Endothelial cell of umbilical vein (primary cell): ENCODE results near the gene KLF1. TPM values are rescaled to one million over a fixed set of nuclear protein-coding genes. Genes with fewer than 3 reads are reported as not detected.

ENCODE experiments used
- BruUV-seq: library from RNA; stranded (reverse); fragments of 400-500 nt; replicated peaks from 2 replicates; lab custom pipeline; 2021; lab: Mats Ljungman, UMichigan
- CTCF ChIA-PET: fragments of 300-600, 350-600 bp; sonication (Branson Sonifier 250); formaldehyde crosslinking; loops from one replicate; lab custom pipeline; 2021; ENCODE audit warnings: antibody characterized with exemption, inconsistent platforms; lab: Charles Lee
- POLR2A ChIA-PET: fragments of 300-600, 350-600 bp; sonication (Branson Sonifier 250); formaldehyde crosslinking; loops from one replicate; lab custom pipeline; 2021; ENCODE audit warnings: antibody characterized with exemption, inconsistent platforms; lab: Charles Lee
- DNase-seq: peaks from one replicate; pipeline ENCODE4 v3.0.0-alpha.2; 2011; ENCODE audit warnings: low read depth, low spot score
- FAIRE-seq: peaks from 2 replicates; lab custom pipeline; 2011; peaks lifted over from hg19 to GRCh38; lab: Jason Lieb, UNC
- H2AFZ ChIP-seq: 2 replicates; pipeline ENCODE4 v1.6.0; 2012; ENCODE audit warnings: low read depth, low read length, control low read depth, inconsistent platforms
- H3K27ac ChIP-seq: 2 replicates; pipeline ENCODE4 v1.5.1; 2011; ENCODE audit warnings: low read depth, mild to moderate bottlenecking, control low read depth, low read length, moderate library complexity; ENCODE audit not compliant: insufficient read depth
- H3K27me3 ChIP-seq, 2 experiments: 2 replicates each; pipeline versions ENCODE4 v1.6.0 to v1.6.1; 2011; ENCODE audit warnings: low read length in 2 of 2, mixed read lengths in 1 of 2; ENCODE audit not compliant: control insufficient read depth in 2 of 2, insufficient read depth in 2 of 2
- H3K36me3 ChIP-seq, 2 experiments: 2 replicates in 1 of 2; 3 replicates in 1 of 2; pipeline ENCODE4 v1.5.1; 2011; ENCODE audit warnings: low read length in 2 of 2, mild to moderate bottlenecking in 1 of 2, moderate library complexity in 1 of 2; ENCODE audit not compliant: control insufficient read depth in 2 of 2, insufficient read depth in 2 of 2; ENCODE audit errors: extremely low read depth in 1 of 2
- H3K4me1 ChIP-seq: 3 replicates; pipeline ENCODE4 v1.5.1; 2011; ENCODE audit warnings: mild to moderate bottlenecking, low read length; ENCODE audit not compliant: control insufficient read depth, insufficient read depth; ENCODE audit errors: extremely low read depth
- H3K4me2 ChIP-seq: 2 replicates; pipeline ENCODE4 v1.6.1; 2011; ENCODE audit warnings: low read length, control low read depth, mixed read lengths; ENCODE audit not compliant: insufficient read depth
- H3K4me3 ChIP-seq, 3 experiments: fragments of 200-600 bp in 1 of 3; sonication (generic), shearing (Covaris generic) in 1 of 3; replicated peaks in 1 of 3; 2 replicates each; pipeline ENCODE4 v1.5.1; 2011 to 2016; ENCODE audit warnings: control low read depth in 3 of 3, low read length in 3 of 3, mild to moderate bottlenecking in 2 of 3, inconsistent platforms in 1 of 3, low read depth in 1 of 3, moderate library complexity in 1 of 3; ENCODE audit not compliant: insufficient read depth in 1 of 3
- H3K79me2 ChIP-seq: 2 replicates; pipeline ENCODE4 v1.6.0; 2012; ENCODE audit warnings: low read length, inconsistent platforms; ENCODE audit not compliant: control insufficient read depth, insufficient read depth
- H3K9ac ChIP-seq: replicated peaks from 2 replicates; pipeline ENCODE3; 2011; ENCODE audit warnings: low read length, control low read depth; ENCODE audit not compliant: insufficient read depth; ENCODE audit errors: extremely low read depth
- H3K9me1 ChIP-seq: replicated peaks from 3 replicates; pipeline ENCODE4 v1.6.0; 2011; ENCODE audit warnings: mild to moderate bottlenecking, low read length; ENCODE audit not compliant: control insufficient read depth, insufficient read depth; ENCODE audit errors: extremely low read depth
- H3K9me3 ChIP-seq: replicated peaks from 2 replicates; pipeline ENCODE4 v1.5.1; 2012; ENCODE audit warnings: low read length, inconsistent platforms; ENCODE audit not compliant: control insufficient read depth, insufficient read depth
- H4K20me1 ChIP-seq: replicated peaks from 2 replicates; pipeline ENCODE3; 2011; ENCODE audit warnings: mild to moderate bottlenecking, low read length; ENCODE audit not compliant: control insufficient read depth, insufficient read depth; ENCODE audit errors: extremely low read depth
- EZH2 ChIP-seq: IDR thresholded peaks from 2 replicates; pipeline ENCODE4 v1.6.1; 2012; ENCODE audit warnings: borderline replicate concordance, low read depth, mild to moderate bottlenecking, moderate library complexity, low read length, inconsistent platforms; ENCODE audit not compliant: severe bottlenecking
- FOS ChIP-seq: IDR thresholded peaks from 2 replicates; pipeline ENCODE4 v1.6.1; 2011; ENCODE audit warnings: mild to moderate bottlenecking, low read length, moderate library complexity, borderline replicate concordance; ENCODE audit not compliant: insufficient read depth
- GATA2 ChIP-seq: IDR thresholded peaks from 2 replicates; pipeline ENCODE4 v1.7.0; 2011; ENCODE audit warnings: low read depth, mild to moderate bottlenecking, moderate library complexity, mixed read lengths, low read length; ENCODE audit not compliant: insufficient read length, insufficient read depth
- JUN ChIP-seq: IDR thresholded peaks from 2 replicates; pipeline ENCODE4 v1.6.1; 2011; ENCODE audit warnings: borderline replicate concordance, low read depth; ENCODE audit not compliant: insufficient read length, insufficient read depth
- MYC ChIP-seq: IDR thresholded peaks from one replicate; pipeline ENCODE4 v1.6.1; 2011; ENCODE audit warnings: mild to moderate bottlenecking, low read depth, low read length
- POLR2A ChIP-seq: IDR thresholded peaks from 2 replicates; pipeline ENCODE4 v1.6.1; 2012; ENCODE audit warnings: low read depth, mild to moderate bottlenecking, control low read depth, low read length
- POLR2AphosphoS5 ChIP-seq: IDR thresholded peaks from 2 replicates; pipeline ENCODE4 v1.6.1; 2012; ENCODE audit warnings: low read depth, mild to moderate bottlenecking, control low read depth, low read length, moderate library complexity; ENCODE audit not compliant: insufficient read depth
- dilution Hi-C: fragments of 300-500 bp; cut with MboI; formaldehyde crosslinking; loops from one replicate; pipeline ENCODE4 v1.15.0; 2019; ENCODE audit warnings: low sequenced_read_pairs; ENCODE audit not compliant: extremely low pct_ligation_motif_present
- intact Hi-C: fragments of 100-400 bp; cut with micrococcal nuclease; formaldehyde crosslinking; loops from one replicate; pipeline ENCODE4 v1.10.0; 2022
- polyA plus RNA-seq, 4 experiments: library from polyadenylated mRNA; depleted of rRNA in 3 of 4; stranded (reverse) in 3 of 4; unstranded in 1 of 4; fragments of >200 nt; gene quantifications; 2 replicates each; pipeline versions ENCODE4 v1.2.1 to v1.2.3, GENCODE V29; 2011 to 2012; ENCODE audit warnings: missing spikeins in 1 of 4
- total RNA-seq: library from RNA; stranded (reverse); gene quantifications from 2 replicates; pipeline ENCODE4 v1.2.3, GENCODE V29; 2021
- TF ChIP-seq, protein P1 (sequence below): IDR thresholded peaks from 2 replicates; pipeline ENCODE4 v1.6.1; 2011; ENCODE audit not compliant: insufficient read depth, insufficient read length
- TF ChIP-seq, protein P2 (sequence below), 2 donors: IDR thresholded peaks; 1 replicate in 1 of 2; 2 replicates in 1 of 2; pipeline ENCODE4 v1.5.1; 2011; ENCODE audit warnings: low read length in 2 of 2, mild to moderate bottlenecking in 2 of 2, moderate library complexity in 2 of 2, control low read depth in 1 of 2, inconsistent platforms in 1 of 2, low read depth in 1 of 2; ENCODE audit not compliant: insufficient read depth in 1 of 2; ENCODE audit errors: extremely low read depth in 1 of 2

The KLF1 gene
- total and polyA plus RNA-seq, 2 donors (not counting 3 experiments of a cell fraction or from before 2014, with no cell fraction given) = not detected

DNA sequence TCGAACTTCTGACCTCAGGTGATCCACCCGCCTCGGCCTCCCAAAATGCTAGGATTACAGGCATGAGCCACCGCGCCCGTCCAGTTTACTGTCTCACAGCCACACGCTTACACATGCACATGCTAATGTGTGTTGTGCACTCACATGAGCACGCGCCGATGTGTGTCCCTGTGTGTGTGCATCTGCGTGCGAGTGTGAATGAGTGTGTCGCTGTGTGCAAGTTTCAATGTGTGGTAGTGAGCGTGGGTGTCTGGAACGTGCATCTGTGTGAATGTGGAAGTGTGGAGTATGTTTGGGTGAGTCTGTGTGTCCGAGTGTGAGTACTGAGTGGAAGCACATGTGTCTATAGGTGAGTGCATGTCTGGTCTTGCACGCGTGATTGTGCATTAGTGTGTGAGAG, 44.5 kb downstream of the KLF1 start:
- DNase-seq (no peak), FAIRE-seq (no peak)
- H3K27ac ChIP-seq = no peak overlapping the region
- H3K9me3 ChIP-seq = no peaks in the 10 kb centered on the region
- TF ChIP-seq EZH2 = no peak
- no peak for TF ChIP-seq POLR2AphosphoS5
- no peak for TF ChIP-seq MYC
- TF ChIP-seq FOS = no peak
- no peak for TF ChIP-seq GATA2
- TF ChIP-seq JUN = no peak
- TF ChIP-seq POLR2A = no peak
- TF ChIP-seq, protein P1, sequence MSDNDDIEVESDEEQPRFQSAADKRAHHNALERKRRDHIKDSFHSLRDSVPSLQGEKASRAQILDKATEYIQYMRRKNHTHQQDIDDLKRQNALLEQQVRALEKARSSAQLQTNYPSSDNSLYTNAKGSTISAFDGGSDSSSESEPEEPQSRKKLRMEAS = no peak
- TF ChIP-seq, protein P2, sequence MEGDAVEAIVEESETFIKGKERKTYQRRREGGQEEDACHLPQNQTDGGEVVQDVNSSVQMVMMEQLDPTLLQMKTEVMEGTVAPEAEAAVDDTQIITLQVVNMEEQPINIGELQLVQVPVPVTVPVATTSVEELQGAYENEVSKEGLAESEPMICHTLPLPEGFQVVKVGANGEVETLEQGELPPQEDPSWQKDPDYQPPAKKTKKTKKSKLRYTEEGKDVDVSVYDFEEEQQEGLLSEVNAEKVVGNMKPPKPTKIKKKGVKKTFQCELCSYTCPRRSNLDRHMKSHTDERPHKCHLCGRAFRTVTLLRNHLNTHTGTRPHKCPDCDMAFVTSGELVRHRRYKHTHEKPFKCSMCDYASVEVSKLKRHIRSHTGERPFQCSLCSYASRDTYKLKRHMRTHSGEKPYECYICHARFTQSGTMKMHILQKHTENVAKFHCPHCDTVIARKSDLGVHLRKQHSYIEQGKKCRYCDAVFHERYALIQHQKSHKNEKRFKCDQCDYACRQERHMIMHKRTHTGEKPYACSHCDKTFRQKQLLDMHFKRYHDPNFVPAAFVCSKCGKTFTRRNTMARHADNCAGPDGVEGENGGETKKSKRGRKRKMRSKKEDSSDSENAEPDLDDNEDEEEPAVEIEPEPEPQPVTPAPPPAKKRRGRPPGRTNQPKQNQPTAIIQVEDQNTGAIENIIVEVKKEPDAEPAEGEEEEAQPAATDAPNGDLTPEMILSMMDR (IDR thresholded peaks at IDR 0.05; ENCODE audit: extremely low read depth in 1 of 2, insufficient read depth in 1 of 2, low read depth in 1 of 2, low read length in 2 of 2) = no peak
- no peaks in the 10 kb centered on the region for H3K36me3 ChIP-seq
- peaks cover 22 to 29% of the 10 kb centered on the region in 2 experiments for H3K27me3 ChIP-seq
- no peak overlapping the region for H3K4me3 ChIP-seq
- intact Hi-C loops (no loop called here), dilution Hi-C loops (no loop called here)
- no peaks in the 10 kb centered on the region for H3K9me1 ChIP-seq
- ChIA-PET POLR2A (no interaction called here), CTCF (no interaction called here)
- no peaks in the 10 kb centered on the region for H3K79me2 ChIP-seq
- no peaks in the 10 kb centered on the region for H4K20me1 ChIP-seq
- no peak overlapping the region for H2AFZ ChIP-seq
- no peak overlapping the region for H3K9ac ChIP-seq
- no TSS peak for BruUV-seq
- H3K4me1 ChIP-seq = no peaks in the 10 kb centered on the region
- H3K4me2 ChIP-seq = no peak overlapping the region
